Esophagus squamous epithelium (tissue), 4 donors: Measurements from ENCODE around the gene DNAH11.

Experiments
- CTCF ChIP-seq, 6 experiments: fragments of 450-650 bp in 4 of 6; fragments of 200-600 bp in 2 of 6; sonication (generic) in 2 of 6; IDR thresholded peaks; one replicate each; pipeline ENCODE4 v1.5.1; 2016 to 2019; ENCODE audit warnings: antibody characterized with exemption in 6 of 6, mild to moderate bottlenecking in 4 of 6, moderate library complexity in 4 of 6
- POLR2A ChIP-seq, 4 donors: fragments of 450-650 bp; IDR thresholded peaks; one replicate each; pipeline ENCODE4 v1.6.1; 2017; ENCODE audit warnings: antibody characterized with exemption in 4 of 4, mild to moderate bottlenecking in 4 of 4, moderate library complexity in 3 of 4

GRCh38 chr7:21867226-21867625 is 324.4 kb downstream of the DNAH11 start:
- TF ChIP-seq CTCF (IDR thresholded peaks at IDR 0.05) = no peak
- TF ChIP-seq POLR2A (IDR thresholded peaks at IDR 0.05) = no peak
